MCF 10A (cell line): Measurements from ENCODE around the gene SPIN3. TPM values are rescaled to one million over a fixed set of nuclear protein-coding genes. Genes with fewer than 3 reads are reported as not detected.
"Not testable (repeated sequence)": the region's sequence is repeated elsewhere in the genome, so short reads cannot be mapped to it uniquely, and the experiment has no call there.

ENCODE experiments used
- Bru-seq: library from RNA; stranded (reverse); fragments of 400-500 nt; gene quantifications from one replicate; lab custom pipeline; 2021; lab: Mats Ljungman, UMichigan
- BruChase-seq, 2 experiments: library from RNA; stranded (reverse); fragments of 400-500 nt; gene quantifications; one replicate each; lab custom pipeline; 2021; lab: Mats Ljungman, UMichigan
- BruUV-seq: library from RNA; stranded (reverse); fragments of 400-500 nt; replicated peaks from 2 replicates; lab custom pipeline; 2021; lab: Mats Ljungman, UMichigan
- CTCF ChIA-PET: fragments of 300-600 bp; sonication (Branson Sonifier 250); formaldehyde crosslinking; extraction: SDS; loops from one replicate; lab custom pipeline; 2021; ENCODE audit warnings: antibody characterized with exemption, inconsistent platforms; lab: Yijun Ruan, JAX
- POLR2A ChIA-PET: fragments of 300-600, 350-650 bp; sonication (Branson Sonifier 250); formaldehyde crosslinking; extraction: SDS; loops from one replicate; lab custom pipeline; 2020; ENCODE audit warnings: antibody characterized with exemption, inconsistent platforms; lab: Yijun Ruan, JAX
- DNase-seq: peaks from one replicate; pipeline ENCODE4 v3.0.0-alpha.2; 2018; ENCODE audit not compliant: unreplicated experiment
- H3K27ac Mint-ChIP-seq: one replicate; pipeline ENCODE4 v1.8.0; 2022; ENCODE audit warnings: mild to moderate bottlenecking, low read depth, mixed read lengths; ENCODE audit not compliant: unreplicated experiment
- H3K27me3 Mint-ChIP-seq: one replicate; pipeline ENCODE4 v1.8.0; 2022; ENCODE audit warnings: mixed read lengths; ENCODE audit not compliant: insufficient read depth, unreplicated experiment
- H3K36me3 Mint-ChIP-seq: one replicate; pipeline ENCODE4 v1.8.0; 2022; ENCODE audit warnings: mild to moderate bottlenecking, moderate library complexity, mixed read lengths; ENCODE audit not compliant: insufficient read depth, unreplicated experiment
- H3K4me1 Mint-ChIP-seq: one replicate; pipeline ENCODE4 v1.8.0; 2022; ENCODE audit warnings: mixed read lengths; ENCODE audit not compliant: insufficient read depth, unreplicated experiment
- H3K4me3 Mint-ChIP-seq: one replicate; pipeline ENCODE4 v1.8.0; 2022; ENCODE audit warnings: mild to moderate bottlenecking, moderate library complexity, mixed read lengths; ENCODE audit not compliant: unreplicated experiment
- H3K9me3 Mint-ChIP-seq: one replicate; pipeline ENCODE4 v1.8.0; 2022; ENCODE audit warnings: mixed read lengths; ENCODE audit not compliant: unreplicated experiment
- intact Hi-C: fragments of 100-400 bp; cut with micrococcal nuclease; formaldehyde crosslinking; loops from 2 replicates; pipeline ENCODE4 v1.14.1; 2022
- long read RNA-seq: library from polyadenylated mRNA; stranded (forward); transcript quantifications from one replicate; pipeline ENCODE4 v2.0.0, GENCODE V29; 2022
- total RNA-seq: library from RNA; stranded (reverse); gene quantifications from 2 replicates; pipeline ENCODE4 v1.2.3, GENCODE V29; 2022
- TF ChIP-seq, protein P1 (sequence below): fragments of 200-600 bp; IDR thresholded peaks from one replicate; pipeline ENCODE4 v1.8.0; 2022; ENCODE audit warnings: antibody characterized with exemption, mild to moderate bottlenecking; ENCODE audit not compliant: unreplicated experiment

SPIN3 gene
- total RNA-seq (22.5 and 22.7 TPM in 2 replicates), Bru-seq, nascent RNA (percentile 81 among the genes with signal in this experiment), BruChase-seq, experiment 1, labeled RNA remaining after a 6-hour chase (percentile 91 among the genes with signal in this experiment), BruChase-seq, experiment 2, labeled RNA remaining after a 2-hour chase (percentile 95 among the genes with signal in this experiment)
- long read RNA-seq, full-length matches to known transcripts: 53 of 62 reads
- long read RNA-seq, partial matches to known transcripts: 3 of 62 reads
- long read RNA-seq, other reads (novel, unspliced or antisense): 6 of 62 reads

DNA sequence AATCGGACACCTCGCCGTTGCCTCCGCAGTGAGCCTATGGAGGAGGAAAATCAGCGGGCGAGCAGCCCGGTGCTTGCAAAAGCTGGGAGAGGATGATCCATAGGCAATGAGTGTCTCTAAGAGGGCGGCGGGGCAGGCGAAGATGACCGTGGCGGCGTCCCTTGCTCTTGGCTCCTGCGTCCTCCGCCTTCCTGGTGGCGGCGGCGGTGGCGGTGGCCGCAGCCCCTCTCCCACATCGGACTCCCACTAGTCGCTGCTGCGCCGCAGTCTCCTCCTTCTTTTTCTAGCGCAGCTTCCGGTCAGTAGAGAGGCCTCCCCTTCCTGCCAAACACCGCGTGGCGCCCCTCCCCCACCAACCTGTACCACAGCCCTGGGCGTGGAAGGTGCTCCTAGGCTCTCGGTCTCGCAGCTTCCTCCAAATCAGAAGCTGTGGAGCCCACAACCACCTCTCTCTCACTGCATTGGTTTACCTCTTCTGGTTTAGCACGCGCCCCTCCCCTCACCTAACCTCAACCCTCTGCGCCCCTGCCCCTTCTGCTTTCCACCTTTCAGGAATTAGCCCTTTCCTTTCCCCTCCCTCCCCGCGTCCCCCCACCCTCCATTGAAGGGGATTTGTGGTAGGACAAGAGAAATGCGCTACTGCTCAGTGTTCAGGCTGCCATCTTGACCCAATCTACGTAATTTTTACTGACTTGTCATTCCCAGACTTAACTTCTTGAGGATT lies at the start of gene SPIN3:
TSS of gene SPIN3 (minus strand) at position 271 of the 724 bp plus-strand sequence. CDS start 594 bp downstream, outside the sequence.
- Mint-ChIP-seq H3K27me3 (peaks cover 49% of the 10 kb centered on the region), H3K36me3 (peaks cover 6% of the 10 kb centered on the region), H3K4me1 (peaks cover 11% of the 10 kb centered on the region), H3K9me3 (no peaks in the 10 kb centered on the region), H3K4me3 (peak within 1 kb of the TSS; percentile 94), H3K27ac (peak within 1 kb of the TSS; percentile 76)
- intact Hi-C loops: no loop called here
- peak; percentile 78 for DNase-seq
- TF ChIP-seq, protein P1, sequence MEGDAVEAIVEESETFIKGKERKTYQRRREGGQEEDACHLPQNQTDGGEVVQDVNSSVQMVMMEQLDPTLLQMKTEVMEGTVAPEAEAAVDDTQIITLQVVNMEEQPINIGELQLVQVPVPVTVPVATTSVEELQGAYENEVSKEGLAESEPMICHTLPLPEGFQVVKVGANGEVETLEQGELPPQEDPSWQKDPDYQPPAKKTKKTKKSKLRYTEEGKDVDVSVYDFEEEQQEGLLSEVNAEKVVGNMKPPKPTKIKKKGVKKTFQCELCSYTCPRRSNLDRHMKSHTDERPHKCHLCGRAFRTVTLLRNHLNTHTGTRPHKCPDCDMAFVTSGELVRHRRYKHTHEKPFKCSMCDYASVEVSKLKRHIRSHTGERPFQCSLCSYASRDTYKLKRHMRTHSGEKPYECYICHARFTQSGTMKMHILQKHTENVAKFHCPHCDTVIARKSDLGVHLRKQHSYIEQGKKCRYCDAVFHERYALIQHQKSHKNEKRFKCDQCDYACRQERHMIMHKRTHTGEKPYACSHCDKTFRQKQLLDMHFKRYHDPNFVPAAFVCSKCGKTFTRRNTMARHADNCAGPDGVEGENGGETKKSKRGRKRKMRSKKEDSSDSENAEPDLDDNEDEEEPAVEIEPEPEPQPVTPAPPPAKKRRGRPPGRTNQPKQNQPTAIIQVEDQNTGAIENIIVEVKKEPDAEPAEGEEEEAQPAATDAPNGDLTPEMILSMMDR: no peak
- ChIA-PET CTCF (interaction anchor here (0.7 to 2.5 kb wide), 2 partner anchors 17 to 46 kb away, joined by 3 to 8 read pairs; no protein-coding TSS in a partner anchor), POLR2A (interaction anchor here (1.2 to 2.2 kb wide), 6 partner anchors 10 to 762 kb away, joined by 3 to 8 read pairs (median 4); partner anchors contain the start of genes FAAH2 and NBDY)
- BruUV-seq: no TSS peak

DNA sequence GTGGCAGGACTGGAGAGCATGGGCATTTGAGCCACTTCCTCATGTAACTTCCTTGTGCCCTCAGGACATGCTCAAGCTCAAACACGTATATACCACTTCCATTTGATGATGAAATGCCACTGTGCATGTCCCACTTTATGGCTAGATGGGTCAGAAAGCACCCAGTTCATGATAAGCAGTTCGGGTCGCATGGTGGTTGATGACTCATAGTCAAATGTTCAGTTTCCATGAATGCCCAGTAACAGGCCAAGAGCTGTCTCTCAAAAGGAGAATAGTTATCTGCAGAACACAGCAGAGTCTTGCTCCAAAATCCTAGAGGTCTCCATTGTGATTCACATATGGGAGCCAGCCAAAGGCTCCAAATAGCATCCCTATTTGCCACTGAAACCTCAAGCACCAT lies 48.9 kb upstream of the SPIN3 start:
- intact Hi-C loops: no loop called here
- Mint-ChIP-seq H3K27ac (no peak overlapping the region), H3K27me3 (peaks cover 32% of the 10 kb centered on the region), H3K9me3 (no peaks in the 10 kb centered on the region), H3K4me1 (no peaks in the 10 kb centered on the region), H3K36me3 (no peaks in the 10 kb centered on the region), H3K4me3 (no peak overlapping the region)
- BruUV-seq: no TSS peak
- TF ChIP-seq, protein P1: no peak
- DNase-seq: peak; percentile 0
- ChIA-PET POLR2A (no interaction called here), CTCF (no interaction called here)

DNA sequence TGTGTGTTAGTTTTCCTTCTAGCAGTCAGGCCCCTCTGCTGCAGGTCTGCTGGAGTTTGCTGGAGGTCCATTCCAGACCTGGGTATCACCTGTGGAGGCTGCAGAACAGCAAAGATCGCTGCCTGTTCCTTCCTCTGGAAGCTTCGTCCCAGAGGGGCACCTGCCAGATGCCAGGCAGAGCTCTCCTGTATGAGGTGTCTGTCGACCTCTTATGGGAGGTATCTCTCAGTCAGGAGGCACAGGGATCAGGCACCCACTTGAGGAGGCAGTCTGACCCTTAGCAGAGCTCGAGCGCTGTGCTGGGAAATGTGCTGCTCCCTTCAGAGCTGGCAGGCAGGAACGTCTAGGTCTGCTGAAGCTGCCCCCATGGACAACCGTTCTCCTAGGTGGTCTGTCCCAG lies 41.9 kb upstream of the SPIN3 start:
- H3K4me3 Mint-ChIP-seq, H3K4me1 Mint-ChIP-seq, DNase-seq, POLR2A ChIA-PET, H3K9me3 Mint-ChIP-seq, H3K36me3 Mint-ChIP-seq, intact Hi-C loops, BruUV-seq, H3K27ac Mint-ChIP-seq: not testable (repeated sequence)
- CTCF ChIA-PET: interaction anchor here (1.0 kb wide), 1 partner anchor 10 kb away, joined by 4 read pairs; no protein-coding TSS in a partner anchor
- H3K27me3 Mint-ChIP-seq: peaks cover 39% of the 10 kb centered on the region

GRCh38 chrX:56994375-56995270 lies 718 bp downstream of the SPIN3 start:
- DNase-seq: no peak
- Mint-ChIP-seq H3K27me3 (peaks cover 49% of the 10 kb centered on the region), H3K4me1 (peaks cover 11% of the 10 kb centered on the region), H3K36me3 (peaks cover 6% of the 10 kb centered on the region), H3K4me3 (peak overlapping the region; percentile 94), H3K9me3 (no peaks in the 10 kb centered on the region), H3K27ac (peak overlapping the region; percentile 76)
- POLR2A ChIA-PET: interaction anchor here (1.2 to 2.2 kb wide), 5 partner anchors 9 to 292 kb away, joined by 3 to 8 read pairs (median 4); partner anchors contain the start of genes FAAH2 and NBDY
- CTCF ChIA-PET: interaction anchor here (2.5 kb wide), 1 partner anchor 17 kb away, joined by 8 read pairs; no protein-coding TSS in a partner anchor
- TF ChIP-seq, protein P1: no peak
- TSS peak; percentile 25 for BruUV-seq
- intact Hi-C loops: loop anchor here (5.0 kb wide), 1 partner anchor 128 kb away; the partner anchor contains the start of gene SPIN2B
